HCT116 (cell line): ENCODE results near the gene GNAS-AS1. TPM values are rescaled to one million over a fixed set of nuclear protein-coding genes. Genes with fewer than 3 reads are reported as not detected.

Experiments
- ATAC-seq: fragments of 200-7000 bp; cut with Tn5 transposase; 2 replicates; pipeline ENCODE4 v1.9.1; 2020; ENCODE audit warnings: mild to moderate bottlenecking, moderate library complexity
- BruUV-seq: library from RNA; stranded (reverse); fragments of 400-500 nt; replicated peaks from 2 replicates; lab custom pipeline; 2021; lab: Mats Ljungman, UMichigan
- CTCF ChIA-PET: fragments of 300-600 bp; sonication (Branson Sonifier 250); formaldehyde crosslinking; loops from one replicate; lab custom pipeline; 2021; ENCODE audit warnings: antibody characterized with exemption; lab: Charles Lee
- POLR2A ChIA-PET: fragments of 300-600, 350-600 bp; sonication (Branson Sonifier 250); formaldehyde crosslinking; loops from one replicate; lab custom pipeline; 2021; ENCODE audit warnings: antibody characterized with exemption; lab: Charles Lee
- RAD21 ChIA-PET, 2 experiments: fragments of 300-600 bp; sonication (Branson Sonifier 250); formaldehyde crosslinking; loops; one replicate each; lab custom pipeline; 2023; ENCODE audit warnings: low total read pairs in 2 of 2; ENCODE audit not compliant: uncharacterized antibody in 2 of 2, unreplicated experiment in 2 of 2, low non-redundant PET in 1 of 2; lab: Charles Lee
- DNase-seq: peaks from one replicate; pipeline ENCODE4 v3.0.0-alpha.2; 2010; ENCODE audit warnings: low read depth, low spot score
- H2AFZ ChIP-seq: fragments of 200-600 bp; shearing (Covaris generic), sonication (generic); 2 replicates; pipeline ENCODE4 v1.6.1; 2017; ENCODE audit warnings: low read depth, mixed run types, mixed read lengths, antibody characterized with exemption, low read length; ENCODE audit not compliant: poor library complexity, severe bottlenecking
- H3K27ac ChIP-seq: 2 replicates; pipeline ENCODE4 v1.5.1; 2012; ENCODE audit warnings: low read depth, low read length
- H3K27me3 ChIP-seq: fragments of 200-600 bp; sonication (generic); 2 replicates; pipeline ENCODE4 v1.6.1; 2016; ENCODE audit warnings: mixed run types, low read length, mixed read lengths; ENCODE audit not compliant: insufficient read depth
- H3K36me3 ChIP-seq, 2 experiments: fragments of 200-500 bp in 1 of 2; fragments of 200-600 bp in 1 of 2; sonication (Bioruptor generic) in 1 of 2; sonication (generic) in 1 of 2; 2 replicates each; pipeline versions ENCODE4 v1.5.1 to v1.6.1; 2014 to 2016; ENCODE audit warnings: low read length in 2 of 2, inconsistent platforms in 1 of 2, mixed read lengths in 1 of 2, mixed run types in 1 of 2; ENCODE audit not compliant: insufficient read depth in 2 of 2, control insufficient read depth in 1 of 2
- H3K4me1 ChIP-seq, 2 experiments: fragments of 200-600 bp in 1 of 2; sonication (generic) in 1 of 2; 2 replicates each; pipeline versions ENCODE4 v1.5.1 to v1.6.1; 2012 to 2017; ENCODE audit warnings: low read length in 2 of 2, inconsistent platforms in 1 of 2, mild to moderate bottlenecking in 1 of 2, mixed read lengths in 1 of 2, mixed run types in 1 of 2, moderate library complexity in 1 of 2; ENCODE audit not compliant: insufficient read depth in 2 of 2, control insufficient read depth in 1 of 2
- H3K4me2 ChIP-seq: fragments of 200-600 bp; sonication (generic); 2 replicates; pipeline ENCODE4 v1.6.1; 2017; ENCODE audit warnings: mixed run types, low read length, mixed read lengths
- H3K4me3 ChIP-seq, 2 experiments: fragments of 200-600 bp in 1 of 2; sonication (generic) in 1 of 2; replicated peaks in 1 of 2; 2 replicates each; pipeline ENCODE4 v1.5.1; 2011 to 2016; ENCODE audit warnings: low read length in 2 of 2, control low read depth in 1 of 2, low read depth in 1 of 2, mild to moderate bottlenecking in 1 of 2, mixed read lengths in 1 of 2, mixed run types in 1 of 2
- H3K79me2 ChIP-seq: fragments of 200-600 bp; sonication (generic); 2 replicates; pipeline ENCODE4 v1.6.1; 2017; ENCODE audit warnings: mild to moderate bottlenecking, mixed run types, low read length, moderate library complexity, mixed read lengths; ENCODE audit not compliant: insufficient read depth
- H3K9ac ChIP-seq: fragments of 200-600 bp; sonication (generic); 2 replicates; pipeline ENCODE4 v1.6.1; 2016; ENCODE audit warnings: low read length, mixed read lengths
- H3K9me2 ChIP-seq: fragments of 200-600 bp; sonication (generic), shearing (Covaris generic); 2 replicates; pipeline ENCODE4 v1.6.1; 2017; ENCODE audit warnings: mixed run types, mild to moderate bottlenecking, moderate library complexity; ENCODE audit not compliant: insufficient read depth
- H3K9me3 ChIP-seq, 2 experiments: fragments of 200-500 bp in 1 of 2; fragments of 200-600 bp in 1 of 2; sonication (Bioruptor generic) in 1 of 2; sonication (generic) in 1 of 2; 2 replicates each; pipeline ENCODE4 v1.6.1; 2014 to 2017; ENCODE audit warnings: low read length in 2 of 2, mixed read lengths in 2 of 2, inconsistent platforms in 1 of 2, low read depth in 1 of 2, mild to moderate bottlenecking in 1 of 2, mixed run types in 1 of 2, moderate library complexity in 1 of 2; ENCODE audit not compliant: control insufficient read depth in 1 of 2, insufficient read depth in 1 of 2
- H4K20me1 ChIP-seq: fragments of 200-600 bp; sonication (generic), shearing (Covaris generic); 2 replicates; pipeline ENCODE4 v1.6.1; 2017; ENCODE audit warnings: mixed run types, mild to moderate bottlenecking, moderate library complexity; ENCODE audit not compliant: insufficient read depth
- CBX3 ChIP-seq: IDR thresholded peaks from 2 replicates; pipeline ENCODE4 v1.6.1; 2012; ENCODE audit warnings: low read depth
- EGR1 ChIP-seq: IDR thresholded peaks from 2 replicates; pipeline ENCODE4 v1.6.1; 2012; ENCODE audit warnings: low read depth
- EZH2 ChIP-seq: fragments of 200-600 bp; sonication (generic); IDR thresholded peaks from 2 replicates; pipeline ENCODE4 v1.6.1; 2017; ENCODE audit warnings: antibody characterized with exemption, mixed run types
- EZH2phosphoT487 ChIP-seq: fragments of 200-600 bp; IDR thresholded peaks from 2 replicates; pipeline ENCODE4 v1.6.1; 2018; ENCODE audit warnings: antibody characterized with exemption, borderline replicate concordance
- FOSL1 ChIP-seq: IDR thresholded peaks from 2 replicates; pipeline ENCODE4 v1.6.1; 2012; ENCODE audit warnings: low read depth
- POLR2A ChIP-seq: IDR thresholded peaks from 2 replicates; pipeline ENCODE4 v1.7.0; 2011; ENCODE audit warnings: borderline replicate concordance; ENCODE audit not compliant: insufficient read depth, insufficient read length; ENCODE audit errors: extremely low read depth
- RAD21 ChIP-seq: IDR thresholded peaks from 2 replicates; pipeline ENCODE4 v1.6.1; 2012; ENCODE audit warnings: low read depth, mild to moderate bottlenecking
- SIN3A ChIP-seq: IDR thresholded peaks from 2 replicates; pipeline ENCODE4 v1.6.1; 2012; ENCODE audit warnings: low read depth
- SP1 ChIP-seq: IDR thresholded peaks from 2 replicates; pipeline ENCODE4 v1.6.1; 2012; ENCODE audit warnings: low read depth
- SRF ChIP-seq: IDR thresholded peaks from 2 replicates; pipeline ENCODE4 v1.6.1; 2012; ENCODE audit warnings: low read depth
- YY1 ChIP-seq: IDR thresholded peaks from 2 replicates; pipeline ENCODE4 v1.6.1; 2011; ENCODE audit warnings: low read length, low read depth, moderate library complexity, mild to moderate bottlenecking; ENCODE audit not compliant: insufficient replicate concordance; ENCODE audit errors: extremely low read depth
- ZFX ChIP-seq: fragments of 450-650 bp; IDR thresholded peaks from 2 replicates; pipeline ENCODE4 v1.6.1; 2017
- intact Hi-C: fragments of 100-400 bp; cut with micrococcal nuclease; formaldehyde crosslinking; loops from 2 replicates; pipeline ENCODE4 v1.10.0; 2022
- total RNA-seq: library from RNA; stranded (reverse); gene quantifications from one replicate; pipeline ENCODE4 v1.2.1, GENCODE V29; 2021; ENCODE audit not compliant: unreplicated experiment
- TF ChIP-seq, protein P1 (sequence below): IDR thresholded peaks from 2 replicates; pipeline ENCODE4 v1.6.1; 2012
- TF ChIP-seq, protein P2 (sequence below): IDR thresholded peaks from 2 replicates; pipeline ENCODE4 v1.6.1; 2012
- TF ChIP-seq, protein P3 (sequence below), 3 experiments: fragments of 200-600 bp in 1 of 3; sonication (generic) in 1 of 3; IDR thresholded peaks in 2 of 3; conservative IDR thresholded peaks in 1 of 3; 2 replicates each; pipeline ENCODE4 v1.5.1; 2012 to 2017; ENCODE audit warnings: low read depth in 2 of 3, low read length in 2 of 3, antibody characterized with exemption in 1 of 3, borderline replicate concordance in 1 of 3, control low read depth in 1 of 3, mild to moderate bottlenecking in 1 of 3, mixed read lengths in 1 of 3, mixed run types in 1 of 3, moderate library complexity in 1 of 3; ENCODE audit not compliant: insufficient read depth in 1 of 3

GNAS-AS1 gene
- total RNA-seq, 1 experiment from 2014 or later = not detected

DNA sequence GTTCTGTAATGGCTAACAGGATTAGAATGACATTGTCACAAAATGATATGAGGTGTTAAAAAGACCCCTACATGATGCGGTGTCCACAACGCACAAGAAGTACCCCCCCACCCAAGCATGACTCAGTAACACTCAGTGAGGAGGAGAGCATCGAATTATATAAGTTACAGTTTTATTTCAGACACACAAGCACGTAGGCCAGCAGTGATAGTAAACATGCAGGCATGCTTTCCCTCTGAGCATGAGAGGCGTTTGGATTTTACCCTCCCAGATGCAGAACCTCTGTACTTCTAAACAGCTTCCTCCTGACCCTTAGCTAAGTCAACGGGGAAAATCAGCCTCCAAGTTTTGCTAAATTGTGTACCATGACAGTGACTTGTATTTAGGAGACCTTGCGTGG, 25.7 kb upstream of the GNAS-AS1 start:
- Histone ChIP-seq H4K20me1 (no peaks in the 10 kb centered on the region), H3K4me2 (no peak overlapping the region), H2AFZ (no peak overlapping the region), H3K9me3 (no peaks in the 10 kb centered on the region), H3K27ac (no peak overlapping the region)
- ChIA-PET POLR2A (no interaction called here), RAD21 (no interaction called here)
- intact Hi-C loops = no loop called here
- TF ChIP-seq SIN3A (no peak), CBX3 (no peak), FOSL1 (no peak), EZH2phosphoT487 (no peak)
- TF ChIP-seq, protein P1, sequence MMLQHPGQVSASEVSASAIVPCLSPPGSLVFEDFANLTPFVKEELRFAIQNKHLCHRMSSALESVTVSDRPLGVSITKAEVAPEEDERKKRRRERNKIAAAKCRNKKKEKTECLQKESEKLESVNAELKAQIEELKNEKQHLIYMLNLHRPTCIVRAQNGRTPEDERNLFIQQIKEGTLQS = no peak
- TF ChIP-seq, all 23 proteins: peak for 0
- Histone ChIP-seq H3K27me3 (no peaks in the 10 kb centered on the region), H3K4me1 (no peaks in the 10 kb centered on the region), H3K4me3 (no peak overlapping the region), H3K9me2 (no peaks in the 10 kb centered on the region), H3K79me2 (no peaks in the 10 kb centered on the region), H3K9ac (no peak overlapping the region), H3K36me3 (no peaks in the 10 kb centered on the region)
- ATAC-seq = no peak
- CTCF ChIA-PET = interaction anchor here (0.7 kb wide), 1 partner anchor 10 kb away, joined by 4 read pairs; no protein-coding TSS in a partner anchor
- BruUV-seq = no TSS peak
- DNase-seq = no peak

DNA sequence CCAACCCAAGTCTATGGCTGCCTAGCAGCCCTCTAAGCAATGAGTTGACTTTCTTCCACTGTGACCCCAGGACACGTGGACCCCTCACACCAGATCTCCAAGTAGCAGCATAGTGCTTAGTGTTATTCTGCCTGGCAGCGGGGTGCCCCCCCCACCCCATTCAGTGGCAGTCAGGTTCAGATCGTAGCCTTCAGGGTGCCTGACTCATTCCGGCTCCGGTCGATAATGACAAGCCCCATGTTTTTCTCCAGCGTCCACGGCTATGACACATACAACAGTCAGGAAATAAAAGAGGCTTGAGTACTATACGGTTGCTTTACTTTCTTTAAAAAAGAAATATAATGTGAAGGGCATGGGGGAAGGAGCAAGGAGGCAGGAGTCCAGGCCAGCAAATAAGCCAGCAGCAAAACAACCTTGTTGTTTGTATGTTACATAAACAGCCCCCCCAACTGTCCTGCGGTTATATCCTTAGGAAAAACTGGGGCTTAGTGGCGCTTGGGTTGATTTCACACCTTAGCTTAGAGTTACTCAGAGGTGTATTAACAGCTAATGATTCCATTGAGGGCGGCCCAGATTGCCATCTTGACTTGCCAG, 24.9 kb upstream of the GNAS-AS1 start:
- Histone ChIP-seq H3K9me2 (no peaks in the 10 kb centered on the region), H2AFZ (no peak overlapping the region), H3K9me3 (no peaks in the 10 kb centered on the region), H3K4me1 (no peaks in the 10 kb centered on the region), H3K27me3 (no peaks in the 10 kb centered on the region), H3K27ac (no peak overlapping the region), H3K79me2 (no peaks in the 10 kb centered on the region), H3K4me3 (no peak overlapping the region), H4K20me1 (no peaks in the 10 kb centered on the region), H3K9ac (no peak overlapping the region), H3K4me2 (no peak overlapping the region), H3K36me3 (no peaks in the 10 kb centered on the region)
- no TSS peak for BruUV-seq
- POLR2A ChIA-PET = no interaction called here
- CTCF ChIA-PET = no interaction called here
- ATAC-seq (no peak), DNase-seq (no peak)
- RAD21 ChIA-PET = no interaction called here
- intact Hi-C loops = no loop called here
- TF ChIP-seq SP1 (no peak), EGR1 (no peak), EZH2 (no peak), ZFX (no peak), CBX3 (no peak), YY1 (no peak), POLR2A (no peak), FOSL1 (no peak), RAD21 (no peak), SRF (no peak), EZH2phosphoT487 (no peak)
- TF ChIP-seq, protein P2, sequence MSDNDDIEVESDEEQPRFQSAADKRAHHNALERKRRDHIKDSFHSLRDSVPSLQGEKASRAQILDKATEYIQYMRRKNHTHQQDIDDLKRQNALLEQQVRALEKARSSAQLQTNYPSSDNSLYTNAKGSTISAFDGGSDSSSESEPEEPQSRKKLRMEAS = no peak
- TF ChIP-seq, protein P1 = no peak
- TF ChIP-seq, protein P3, sequence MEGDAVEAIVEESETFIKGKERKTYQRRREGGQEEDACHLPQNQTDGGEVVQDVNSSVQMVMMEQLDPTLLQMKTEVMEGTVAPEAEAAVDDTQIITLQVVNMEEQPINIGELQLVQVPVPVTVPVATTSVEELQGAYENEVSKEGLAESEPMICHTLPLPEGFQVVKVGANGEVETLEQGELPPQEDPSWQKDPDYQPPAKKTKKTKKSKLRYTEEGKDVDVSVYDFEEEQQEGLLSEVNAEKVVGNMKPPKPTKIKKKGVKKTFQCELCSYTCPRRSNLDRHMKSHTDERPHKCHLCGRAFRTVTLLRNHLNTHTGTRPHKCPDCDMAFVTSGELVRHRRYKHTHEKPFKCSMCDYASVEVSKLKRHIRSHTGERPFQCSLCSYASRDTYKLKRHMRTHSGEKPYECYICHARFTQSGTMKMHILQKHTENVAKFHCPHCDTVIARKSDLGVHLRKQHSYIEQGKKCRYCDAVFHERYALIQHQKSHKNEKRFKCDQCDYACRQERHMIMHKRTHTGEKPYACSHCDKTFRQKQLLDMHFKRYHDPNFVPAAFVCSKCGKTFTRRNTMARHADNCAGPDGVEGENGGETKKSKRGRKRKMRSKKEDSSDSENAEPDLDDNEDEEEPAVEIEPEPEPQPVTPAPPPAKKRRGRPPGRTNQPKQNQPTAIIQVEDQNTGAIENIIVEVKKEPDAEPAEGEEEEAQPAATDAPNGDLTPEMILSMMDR (IDR thresholded peaks at IDR 0.05 in 2 of 3, conservative IDR thresholded peaks at IDR 0.05 in 1 of 3; ENCODE audit: borderline replicate concordance in 1 of 3, insufficient read depth in 1 of 3, low read depth in 2 of 3, low read length in 2 of 3) = no peak
